Trophoblast cell (in vitro differentiated cells and primary cell): ENCODE measurements around the gene BICC1.

Experiments used
- DNase-seq, 2 donors: peaks; one replicate each; pipeline ENCODE4 v3.0.0-alpha.2; 2016
- H2AFZ ChIP-seq: 2 replicates; pipeline ENCODE4 v1.6.1; 2013; ENCODE audit warnings: low read length, moderate library complexity, mild to moderate bottlenecking; ENCODE audit not compliant: insufficient read depth, poor library complexity
- H2AK5ac ChIP-seq: 2 replicates; pipeline ENCODE4 v1.6.1; 2013; ENCODE audit warnings: mild to moderate bottlenecking, low read length
- H2BK120ac ChIP-seq: 2 replicates; pipeline ENCODE4 v1.6.1; 2013; ENCODE audit warnings: low read length, mild to moderate bottlenecking, moderate library complexity; ENCODE audit not compliant: insufficient read depth, poor library complexity
- H2BK12ac ChIP-seq: 2 replicates; pipeline ENCODE4 v1.6.1; 2013; ENCODE audit warnings: mild to moderate bottlenecking, low read length, moderate library complexity
- H2BK5ac ChIP-seq: 2 replicates; pipeline ENCODE4 v1.6.1; 2013; ENCODE audit warnings: low read length, low read depth, moderate library complexity, mild to moderate bottlenecking; ENCODE audit not compliant: poor library complexity
- H3K14ac ChIP-seq: 2 replicates; pipeline ENCODE4 v1.6.1; 2013; ENCODE audit warnings: mild to moderate bottlenecking, low read length
- H3K18ac ChIP-seq: 2 replicates; pipeline ENCODE4 v1.6.1; 2013; ENCODE audit warnings: mild to moderate bottlenecking, low read length
- H3K23ac ChIP-seq: 2 replicates; pipeline ENCODE4 v1.6.1; 2013; ENCODE audit warnings: low read length
- H3K27ac ChIP-seq: 2 replicates; pipeline ENCODE4 v1.5.1; 2013; ENCODE audit warnings: low read depth, mild to moderate bottlenecking, inconsistent platforms, low read length, moderate library complexity
- H3K27me3 ChIP-seq: 2 replicates; pipeline ENCODE4 v1.6.1; 2013; ENCODE audit warnings: inconsistent platforms, mild to moderate bottlenecking, low read length, moderate library complexity; ENCODE audit not compliant: insufficient read depth
- H3K36me3 ChIP-seq, 2 experiments: 1 replicate in 1 of 2; 2 replicates in 1 of 2; pipeline ENCODE4 v1.6.1; 2013; ENCODE audit warnings: low read length in 2 of 2, mild to moderate bottlenecking in 2 of 2, moderate library complexity in 1 of 2; ENCODE audit not compliant: insufficient read depth in 2 of 2, control insufficient read depth in 1 of 2
- H3K4ac ChIP-seq: 2 replicates; pipeline ENCODE4 v1.6.1; 2013; ENCODE audit warnings: low read depth, mild to moderate bottlenecking, low read length, moderate library complexity
- H3K4me1 ChIP-seq, 2 experiments: 1 replicate in 1 of 2; 2 replicates in 1 of 2; pipeline ENCODE4 v1.6.1; 2013; ENCODE audit warnings: low read length in 2 of 2, mild to moderate bottlenecking in 2 of 2, moderate library complexity in 1 of 2; ENCODE audit not compliant: insufficient read depth in 2 of 2, control insufficient read depth in 1 of 2
- H3K4me2 ChIP-seq: 2 replicates; pipeline ENCODE4 v1.6.1; 2013; ENCODE audit warnings: inconsistent platforms, mild to moderate bottlenecking, low read length, moderate library complexity
- H3K4me3 ChIP-seq: 2 replicates; pipeline ENCODE4 v1.5.1; 2013; ENCODE audit warnings: mild to moderate bottlenecking, low read depth, low read length, inconsistent platforms
- H3K79me1 ChIP-seq: one replicate; pipeline ENCODE4 v1.6.1; 2013; ENCODE audit warnings: low read length
- H3K79me2 ChIP-seq: 2 replicates; pipeline ENCODE4 v1.6.1; 2013; ENCODE audit warnings: low read length, mild to moderate bottlenecking; ENCODE audit not compliant: control insufficient read depth, insufficient read depth, poor library complexity
- H3K9ac ChIP-seq: 2 replicates; pipeline ENCODE4 v1.6.1; 2013; ENCODE audit warnings: mild to moderate bottlenecking, low read length
- H3K9me3 ChIP-seq: 2 replicates; pipeline ENCODE4 v1.6.1; 2013; ENCODE audit warnings: low read depth, mild to moderate bottlenecking, control low read depth, inconsistent platforms, low read length; ENCODE audit not compliant: insufficient read depth
- H4K12ac ChIP-seq: 2 replicates; pipeline ENCODE4 v1.6.1; 2013; ENCODE audit warnings: low read depth, mild to moderate bottlenecking, low read length, moderate library complexity
- H4K8ac ChIP-seq: 2 replicates; pipeline ENCODE4 v1.6.1; 2013; ENCODE audit warnings: low read depth, mild to moderate bottlenecking, low read length, moderate library complexity
- H4K91ac ChIP-seq: one replicate; pipeline ENCODE4 v1.6.1; 2013; ENCODE audit warnings: low read depth, mild to moderate bottlenecking, low read length, moderate library complexity
- WGBS: extraction: QIAGEN DNeasy Blood & Tissue Kit; methylation state at CpG from one replicate; pipeline ENCODE4 v1.1.7; 2013; ENCODE audit warnings: missing lambda C conversion rate; ENCODE audit not compliant: insufficient read length, insufficient coverage; ENCODE audit errors: extremely low coverage; 5-methylcytosine and 5-hydroxymethylcytosine counted together

BICC1 gene

DNA sequence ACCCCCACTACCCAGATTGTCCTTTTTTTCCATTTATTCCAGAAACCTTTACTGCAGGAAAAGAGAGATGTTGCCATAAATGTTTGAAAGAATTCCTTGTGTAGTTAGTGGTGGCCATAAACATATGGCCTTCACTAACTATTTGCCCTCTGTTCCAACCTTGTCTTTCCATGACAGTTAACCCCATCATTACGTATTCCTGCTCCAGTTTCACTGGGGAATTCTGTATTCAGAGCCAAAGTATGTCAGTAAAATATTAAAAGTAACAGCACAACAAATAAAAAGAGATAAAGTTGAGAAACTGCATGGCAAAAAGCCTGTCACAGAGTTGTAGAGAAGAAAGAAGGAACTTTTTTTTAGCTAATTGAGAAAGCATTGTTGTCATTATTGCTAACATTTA lies 261.3 kb downstream of the BICC1 start:
- H3K4me1 ChIP-seq: peaks cover 4 to 5% of the 10 kb centered on the region in 2 experiments
- H3K9me3 ChIP-seq: no peaks in the 10 kb centered on the region
- H4K91ac ChIP-seq: no peak overlapping the region
- H4K12ac ChIP-seq: no peak overlapping the region
- DNase-seq: no peak
- no peaks in the 10 kb centered on the region for H3K36me3 ChIP-seq
- H3K4me3 ChIP-seq: no peak overlapping the region
- H2BK120ac ChIP-seq: no peak overlapping the region
- no peak overlapping the region for H2AFZ ChIP-seq
- no peak overlapping the region for H2BK12ac ChIP-seq
- H2BK5ac ChIP-seq: no peak overlapping the region
- no peaks in the 10 kb centered on the region for H3K27me3 ChIP-seq
- no peaks in the 10 kb centered on the region for H3K79me2 ChIP-seq
- no peaks in the 10 kb centered on the region for H3K79me1 ChIP-seq
- no peak overlapping the region for H3K18ac ChIP-seq
- H3K14ac ChIP-seq: no peak overlapping the region
- no peak overlapping the region for H3K4ac ChIP-seq
- H3K23ac ChIP-seq: no peak overlapping the region
- no peak overlapping the region for H3K9ac ChIP-seq
- no peak overlapping the region for H3K4me2 ChIP-seq
- no peak overlapping the region for H4K8ac ChIP-seq
- no peak overlapping the region for H2AK5ac ChIP-seq
- no CpG with 5 or more reads among the region's 1 CpG for WGBS
- H3K27ac ChIP-seq: no peak overlapping the region

DNA sequence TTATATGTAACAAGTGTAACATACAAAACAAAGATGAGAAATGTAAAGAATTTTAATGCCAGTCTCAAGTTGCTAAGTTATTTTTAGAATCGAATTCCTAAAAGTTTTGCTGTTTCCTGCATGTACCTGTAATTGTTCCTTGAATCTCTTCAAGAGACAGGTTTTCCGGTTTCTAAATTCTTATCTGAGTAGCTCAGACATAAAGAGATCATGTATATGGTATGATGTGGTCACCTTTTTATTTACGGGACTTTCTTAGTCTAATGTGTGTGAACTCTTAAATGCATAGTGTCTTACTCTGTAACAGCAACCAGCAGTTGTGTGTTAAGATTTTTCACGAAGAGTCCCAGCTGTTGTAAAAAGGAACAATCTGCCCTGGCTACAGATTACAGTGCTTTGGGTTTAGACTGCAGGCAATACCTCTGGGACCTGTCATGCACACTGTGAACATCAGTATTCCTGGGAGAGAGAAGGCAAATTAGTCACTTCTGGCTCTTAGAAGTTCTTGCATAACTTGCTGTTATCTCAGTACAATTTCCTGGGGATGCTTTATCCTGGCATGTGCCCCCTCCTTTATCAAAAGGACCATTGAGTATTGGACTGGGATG lies 263.4 kb downstream of the BICC1 start:
- H2BK12ac ChIP-seq: no peak overlapping the region
- H2BK120ac ChIP-seq: no peak overlapping the region
- no peak overlapping the region for H4K12ac ChIP-seq
- H3K36me3 ChIP-seq: no peaks in the 10 kb centered on the region
- no peak overlapping the region for H3K14ac ChIP-seq
- peak overlapping the region; percentile 25 for H3K27ac ChIP-seq
- H3K27me3 ChIP-seq: no peaks in the 10 kb centered on the region
- DNase-seq: peak; percentile 32 to 71
- H3K79me2 ChIP-seq: no peaks in the 10 kb centered on the region
- H3K4me3 ChIP-seq: no peak overlapping the region
- H3K18ac ChIP-seq: no peak overlapping the region
- H3K79me1 ChIP-seq: no peaks in the 10 kb centered on the region
- WGBS: no CpG with 5 or more reads among the region's 4 CpGs
- H2AK5ac ChIP-seq: no peak overlapping the region
- no peak overlapping the region for H3K4ac ChIP-seq
- no peak overlapping the region for H2AFZ ChIP-seq
- peaks cover 4 to 5% of the 10 kb centered on the region in 2 experiments for H3K4me1 ChIP-seq
- H3K9me3 ChIP-seq: no peaks in the 10 kb centered on the region
- no peak overlapping the region for H3K9ac ChIP-seq
- H4K8ac ChIP-seq: no peak overlapping the region
- H4K91ac ChIP-seq: no peak overlapping the region
- peak overlapping the region; percentile 31 for H2BK5ac ChIP-seq
- no peak overlapping the region for H3K23ac ChIP-seq
- peak overlapping the region; percentile 20 for H3K4me2 ChIP-seq

- Histone ChIP-seq H3K9me3 (no peaks in the 10 kb centered on the region), H4K8ac (no peak overlapping the region), H3K36me3 (no peaks in the 10 kb centered on the region), H4K12ac (no peak overlapping the region), H2BK5ac (no peak overlapping the region), H3K79me2 (no peaks in the 10 kb centered on the region), H4K91ac (no peak overlapping the region), H3K14ac (no peak overlapping the region), H3K4me1 (peaks cover 4 to 5% of the 10 kb centered on the region in 2 experiments), H3K9ac (no peak overlapping the region), H2AFZ (no peak overlapping the region), H3K79me1 (no peaks in the 10 kb centered on the region), H3K27me3 (no peaks in the 10 kb centered on the region), H3K18ac (no peak overlapping the region), H2AK5ac (no peak overlapping the region), H3K4me2 (no peak overlapping the region), H2BK12ac (no peak overlapping the region), H2BK120ac (no peak overlapping the region), H3K4ac (no peak overlapping the region), H3K4me3 (no peak overlapping the region), H3K23ac (no peak overlapping the region), H3K27ac (no peak overlapping the region)
- WGBS: no CpG with 5 or more reads among the region's 5 CpGs
- DNase-seq: no peak
Observed at GRCh38 chr10:58776568-58777318, 264.1 kb downstream of the BICC1 start.

GRCh38 chr10:58778966-58779365 lies 266.3 kb downstream of the BICC1 start:
- Histone ChIP-seq H4K91ac (no peak overlapping the region), H3K9ac (no peak overlapping the region), H2AFZ (no peak overlapping the region), H3K27me3 (no peaks in the 10 kb centered on the region), H3K4me1 (peaks cover 4 to 5% of the 10 kb centered on the region in 2 experiments), H3K4ac (no peak overlapping the region), H2AK5ac (no peak overlapping the region), H3K79me2 (no peaks in the 10 kb centered on the region), H4K8ac (no peak overlapping the region), H3K9me3 (no peaks in the 10 kb centered on the region), H3K23ac (no peak overlapping the region), H2BK12ac (no peak overlapping the region), H3K36me3 (no peaks in the 10 kb centered on the region), H2BK5ac (no peak overlapping the region), H3K79me1 (no peaks in the 10 kb centered on the region), H3K4me2 (no peak overlapping the region), H4K12ac (no peak overlapping the region), H2BK120ac (no peak overlapping the region), H3K18ac (no peak overlapping the region), H3K4me3 (no peak overlapping the region), H3K27ac (no peak overlapping the region), H3K14ac (no peak overlapping the region)
- DNase-seq: no peak
- WGBS: no CpG with 5 or more reads among the region's 2 CpGs
